CD4-positive, alpha-beta T cell treated with Interleukin-2 at 100 ng/mL for 4 hours (primary cell): ENCODE measurements around the gene PPP1R13L.

ENCODE experiments used
- DNase-seq: peaks from one replicate; pipeline ENCODE4 v3.0.0-alpha.2; 2020; ENCODE audit warnings: low spot score

PPP1R13L gene

DNA sequence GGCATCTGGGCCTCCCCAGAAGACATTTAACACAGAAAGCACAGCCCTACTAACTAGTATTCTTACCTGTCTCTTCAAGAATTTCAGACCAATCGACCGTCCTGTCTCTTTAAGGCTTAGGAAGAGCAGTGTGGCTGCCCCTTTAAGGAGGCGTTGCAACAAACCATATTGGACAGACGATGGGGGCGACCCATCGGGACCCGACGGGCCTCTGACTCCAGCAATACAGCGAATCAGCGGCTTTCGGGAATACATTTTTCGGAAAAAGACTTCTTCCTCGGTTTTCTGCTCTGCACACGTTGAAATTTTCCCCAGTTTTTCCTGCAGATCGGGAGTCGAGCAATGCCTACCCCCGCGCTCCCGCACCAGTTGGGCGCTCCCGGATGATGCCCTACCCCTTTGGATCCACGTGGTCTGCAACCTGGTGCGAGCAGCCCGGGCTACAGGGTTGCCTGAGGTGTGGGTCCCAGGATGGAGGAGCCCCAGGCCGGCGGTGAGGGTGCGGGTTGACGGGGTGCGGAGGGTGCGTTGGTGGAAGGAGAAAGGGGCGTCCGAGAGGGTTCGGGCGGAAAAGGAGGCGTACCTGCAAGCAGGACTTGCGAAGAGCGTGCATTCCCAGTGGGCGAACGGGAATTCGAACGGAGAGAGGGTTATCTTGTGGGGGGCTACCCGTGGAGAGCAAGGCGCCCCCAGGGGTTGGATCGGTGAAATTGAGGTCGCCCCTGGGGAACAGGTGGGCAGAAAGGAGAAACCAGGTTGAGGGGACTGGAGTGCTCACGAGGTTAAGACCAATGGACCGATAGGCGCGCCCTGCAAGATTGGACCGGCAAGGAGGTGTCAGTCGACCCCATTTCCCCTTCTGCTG lies 1.6 kb upstream of the PPP1R13L start, which contains the start of gene POLR1G:
POLR1G (plus strand) TSS at position 419 of the 865 bp plus-strand sequence; CDS start at position 472, 53 bp downstream.
- DNase-seq, result peak; percentile 78

DNA sequence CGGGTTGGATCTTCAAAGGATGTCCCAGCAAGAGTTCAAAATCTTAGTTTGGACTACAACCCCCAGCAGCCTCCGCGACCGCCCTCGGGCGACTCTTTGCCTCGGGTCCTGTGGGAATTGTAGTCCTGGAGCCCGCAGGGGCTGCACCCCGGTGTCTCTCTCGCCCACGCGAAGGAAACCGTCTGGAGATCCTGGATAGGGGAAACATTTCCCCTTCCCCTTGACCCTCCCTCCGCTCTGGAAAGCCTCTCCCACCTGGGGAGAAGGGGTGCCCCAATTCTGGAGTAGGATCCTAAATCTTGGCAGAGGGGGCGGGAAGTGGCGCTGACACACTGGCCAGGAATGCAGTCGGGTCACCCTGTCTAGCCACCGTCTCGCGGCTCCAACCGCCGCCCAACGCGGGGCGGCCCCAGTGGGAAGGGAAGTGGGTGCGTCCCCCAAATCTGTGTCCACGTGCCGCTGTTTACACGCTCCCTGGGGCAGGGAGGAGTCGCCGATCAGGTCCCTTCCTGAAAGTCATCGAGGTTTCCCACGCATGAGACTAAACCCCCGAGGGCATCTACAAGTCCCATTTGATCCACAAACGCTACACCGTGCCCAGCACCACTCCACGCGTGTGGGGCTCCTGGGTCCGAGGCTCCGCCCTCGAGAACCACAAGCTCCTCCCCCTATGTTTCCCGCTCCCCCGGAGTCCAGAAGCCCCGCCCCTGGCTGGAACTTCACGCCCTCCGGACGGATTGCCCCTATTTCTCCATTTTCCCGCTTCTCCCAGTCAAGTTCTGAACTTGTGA lies 761 bp upstream of the PPP1R13L start:
- DNase-seq, result peak; percentile 84

DNA sequence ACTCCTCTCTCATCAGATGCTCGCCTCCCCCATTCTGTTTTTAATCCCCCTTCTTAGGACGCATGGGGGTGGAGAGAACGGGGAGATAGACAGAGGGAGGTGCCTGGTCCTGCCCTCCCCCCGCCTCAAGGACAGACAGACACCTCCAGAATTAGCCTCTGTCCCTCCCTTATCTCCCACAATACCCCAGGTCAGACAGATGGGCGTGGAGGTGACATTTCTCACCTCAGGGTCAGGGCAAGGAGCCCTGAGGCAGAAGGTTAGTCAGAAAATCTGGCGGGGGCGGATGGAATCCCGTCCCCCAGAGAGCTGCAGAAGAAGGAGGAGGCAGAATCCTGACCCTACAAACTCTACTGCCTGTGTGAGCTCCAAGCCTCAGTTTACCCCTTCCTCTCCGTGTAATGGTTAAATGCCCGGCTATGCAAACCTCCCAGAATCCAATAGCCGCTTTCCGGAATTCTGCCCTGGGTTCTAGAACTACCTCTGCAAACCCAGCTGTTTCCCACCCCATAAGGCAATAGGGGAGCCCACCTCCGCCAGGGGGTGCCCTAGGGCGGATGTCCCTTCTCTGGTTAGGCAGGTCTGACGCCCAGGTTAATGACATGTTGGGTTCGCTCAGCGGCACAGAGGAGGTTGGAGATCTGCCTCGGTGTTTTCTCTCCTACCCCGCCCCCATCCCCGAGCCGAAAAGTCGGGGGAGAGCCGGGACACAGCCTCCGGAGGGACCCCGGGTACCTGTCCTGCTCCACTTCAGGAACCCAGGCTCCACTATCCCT lies 900 bp downstream of the PPP1R13L start:
- DNase-seq, result peak; percentile 65

DNA sequence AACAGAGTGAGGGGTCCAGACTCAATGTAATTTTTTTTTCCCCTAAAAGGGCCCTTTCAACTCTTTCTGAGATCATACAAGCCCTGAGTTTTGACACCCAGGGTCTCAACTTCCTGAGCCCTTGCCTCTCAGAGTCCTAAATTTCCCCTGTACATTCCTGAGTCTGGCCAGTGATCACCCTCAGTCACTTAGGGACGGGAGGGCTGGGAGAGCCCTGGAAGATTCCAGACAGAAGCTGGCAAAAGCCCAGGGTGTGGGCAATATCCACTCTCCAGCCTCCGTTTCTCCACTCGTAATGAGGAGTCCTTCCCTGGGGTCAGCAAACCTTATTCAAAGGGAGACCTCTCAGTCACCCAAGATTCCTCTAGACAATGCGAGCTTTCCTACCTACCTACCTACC lies 1.6 kb downstream of the PPP1R13L start:
- DNase-seq, result no peak

DNA sequence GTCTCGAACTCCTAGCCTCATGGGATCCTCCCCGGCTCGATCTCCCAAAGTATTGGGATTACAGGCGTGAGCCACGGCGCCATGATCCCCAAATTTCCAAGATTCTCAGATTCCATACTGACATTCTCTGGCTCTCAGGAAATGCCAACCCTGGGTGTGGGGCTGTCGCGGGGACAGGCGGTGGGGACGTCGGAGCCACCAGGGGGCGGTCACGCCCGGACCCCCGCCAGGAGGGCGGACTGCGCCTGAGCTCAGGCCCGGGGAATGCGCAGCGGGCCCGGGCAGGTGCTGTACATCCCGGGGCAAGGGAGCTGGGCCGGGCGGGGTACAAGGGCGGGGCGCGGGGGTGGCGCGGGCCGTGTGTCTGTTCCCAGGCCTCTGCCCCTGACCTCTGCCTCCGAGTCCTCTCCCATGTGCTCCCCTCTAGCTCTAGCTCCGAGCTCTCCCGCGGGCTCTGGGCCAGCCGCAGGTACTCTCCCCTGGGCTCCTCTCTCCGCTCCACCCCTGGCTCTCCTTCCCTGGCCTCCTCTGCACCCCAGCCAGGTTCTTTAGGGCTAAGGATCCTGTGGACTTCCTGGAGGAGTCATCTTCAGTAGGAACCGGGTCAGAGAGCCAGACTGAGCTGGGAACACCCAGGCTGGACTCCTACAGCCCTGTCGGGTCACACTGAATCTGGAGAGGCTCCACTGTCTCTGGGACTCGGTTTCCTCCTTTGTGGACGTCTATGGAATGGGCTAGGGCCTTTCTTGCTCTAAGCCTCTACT lies 2.4 kb downstream of the PPP1R13L start:
- DNase-seq, result peak; percentile 22

DNA sequence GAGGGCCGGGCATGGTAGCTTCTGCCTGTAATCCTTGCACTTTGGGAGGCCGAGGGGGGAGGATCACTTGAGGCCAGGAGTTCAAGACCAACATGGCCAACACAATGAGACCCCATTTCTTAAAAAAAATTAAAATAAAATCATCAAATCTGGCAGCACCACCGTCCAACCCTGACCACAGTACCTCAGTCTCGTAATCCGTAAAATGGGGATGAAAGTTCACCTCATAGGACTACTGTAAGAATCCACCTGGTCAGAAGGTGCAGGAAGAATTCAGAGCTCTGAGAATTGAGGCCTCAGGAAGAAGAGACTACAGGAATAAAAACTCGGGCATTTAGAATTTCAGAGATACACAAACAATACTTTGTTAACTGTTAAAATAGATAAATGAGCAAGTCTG lies 3.1 kb downstream of the PPP1R13L start:
- no peak for DNase-seq

DNA sequence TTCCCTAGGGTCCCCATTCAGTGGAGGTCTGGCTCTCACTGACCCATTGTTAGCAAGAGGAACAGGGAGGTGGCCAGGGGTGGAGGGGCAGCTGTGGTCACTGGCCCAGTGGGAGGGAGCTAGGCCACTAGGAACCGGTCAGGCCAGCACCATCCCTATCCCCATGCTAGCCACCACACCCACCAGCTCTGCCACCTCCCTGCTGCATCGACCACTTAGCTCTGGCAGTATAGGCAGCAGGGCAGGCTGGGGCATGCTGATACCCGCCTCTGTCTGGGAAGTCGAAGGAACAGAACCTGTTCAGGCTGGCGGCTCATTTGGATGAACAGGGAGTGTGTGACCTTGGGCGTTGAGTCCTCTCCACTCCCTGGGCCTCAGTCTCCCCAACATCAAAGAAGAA lies 4.7 kb downstream of the PPP1R13L start:
- no peak for DNase-seq

DNA sequence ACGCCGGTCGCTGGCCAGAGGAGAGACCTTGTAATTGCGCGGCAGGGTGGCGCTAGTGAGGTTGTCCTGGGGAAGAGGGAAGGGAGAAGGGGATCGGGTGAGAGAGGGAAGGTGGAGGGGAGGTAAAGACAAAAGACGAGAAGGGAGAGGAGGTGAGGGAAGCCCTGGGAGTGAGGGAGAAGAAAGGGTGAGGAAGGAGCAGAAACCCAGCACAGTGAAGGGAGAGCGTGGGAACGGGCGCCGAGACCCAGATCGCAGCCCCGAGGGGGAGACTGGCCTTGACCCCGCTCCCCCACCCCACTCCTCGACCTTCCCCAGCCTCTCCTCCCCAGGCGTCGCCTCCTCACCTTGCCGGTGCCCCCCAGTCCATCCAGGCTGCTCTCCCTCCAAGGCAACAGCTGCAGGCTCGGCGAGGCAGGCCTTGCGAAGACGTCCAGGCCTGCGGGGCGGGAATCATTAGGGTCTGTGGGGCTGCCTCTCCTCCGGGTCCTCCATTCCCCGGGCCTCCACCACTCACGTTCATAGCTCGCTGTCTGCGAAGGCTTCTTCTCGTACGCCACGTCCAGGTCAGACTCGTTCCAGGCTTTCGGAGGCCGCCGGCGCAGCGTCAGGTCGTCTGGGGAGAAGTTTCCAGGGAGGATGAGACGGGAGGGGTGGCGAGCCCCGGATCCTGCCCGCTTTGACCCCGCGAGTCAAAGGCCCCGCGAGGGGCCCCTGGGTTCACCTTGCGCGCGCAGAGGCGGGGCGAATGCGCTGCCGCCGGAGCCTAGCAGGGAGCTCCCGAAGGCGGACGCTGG lies 8.8 kb downstream of the PPP1R13L start:
- no peak for DNase-seq

DNA sequence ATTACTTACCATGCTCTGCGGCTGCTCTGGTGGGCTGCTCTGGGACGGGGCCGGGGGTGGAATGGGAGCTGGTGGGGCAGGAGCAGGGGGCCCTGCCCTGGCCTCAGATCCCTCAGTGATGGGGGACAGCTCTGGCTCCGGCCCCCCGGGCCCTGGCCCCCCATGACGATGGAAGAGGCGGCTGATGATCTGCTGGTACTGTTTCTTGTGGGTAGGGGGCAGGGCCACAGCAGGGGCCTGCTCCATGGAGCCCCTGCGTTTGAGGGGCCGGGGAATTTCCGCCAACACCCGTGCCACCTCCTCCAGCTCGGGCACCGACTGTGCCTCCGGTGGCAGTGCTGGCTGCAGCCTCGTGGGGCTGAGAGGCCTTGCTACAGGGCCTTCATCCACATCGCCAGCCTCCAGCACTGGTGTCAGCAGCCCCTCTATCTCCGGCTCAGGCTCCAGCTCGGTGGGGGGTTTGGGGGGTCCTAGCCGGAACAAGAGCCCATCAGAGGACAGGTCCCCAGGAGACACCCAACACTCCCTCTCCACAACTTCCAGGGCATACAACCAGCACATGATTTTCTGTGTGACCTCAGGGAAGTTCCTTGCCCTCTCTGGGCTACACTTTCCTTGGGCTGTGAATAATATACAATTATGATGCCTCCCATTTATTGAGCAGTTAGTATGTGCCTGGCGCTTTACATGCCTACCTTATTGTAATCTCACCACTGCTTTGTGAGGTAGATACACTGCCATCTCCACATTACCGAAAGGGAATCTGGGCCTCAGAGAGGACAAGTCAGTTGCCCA lies 12.8 kb downstream of the PPP1R13L start:
- DNase-seq, result no peak

DNA sequence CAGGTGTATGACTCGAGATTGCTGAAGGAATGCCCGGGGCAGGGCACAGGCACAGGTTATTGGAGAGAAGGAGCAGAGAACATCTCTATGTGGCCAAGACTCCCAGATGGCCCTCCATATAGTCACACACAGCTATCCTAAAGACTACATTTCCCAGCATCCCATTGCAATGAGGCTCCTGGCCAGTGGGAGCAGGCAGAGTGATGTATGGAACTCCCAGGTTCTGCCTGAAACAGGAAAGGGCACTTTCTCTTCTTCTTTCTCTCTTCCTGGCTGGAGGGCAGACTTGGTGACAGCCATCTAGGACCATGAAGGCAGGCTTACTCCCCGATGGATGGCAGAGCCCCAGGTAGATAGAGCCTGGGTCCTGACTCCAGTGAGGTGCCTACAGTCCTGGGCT lies 13.5 kb downstream of the PPP1R13L start:
- no peak for DNase-seq

DNA sequence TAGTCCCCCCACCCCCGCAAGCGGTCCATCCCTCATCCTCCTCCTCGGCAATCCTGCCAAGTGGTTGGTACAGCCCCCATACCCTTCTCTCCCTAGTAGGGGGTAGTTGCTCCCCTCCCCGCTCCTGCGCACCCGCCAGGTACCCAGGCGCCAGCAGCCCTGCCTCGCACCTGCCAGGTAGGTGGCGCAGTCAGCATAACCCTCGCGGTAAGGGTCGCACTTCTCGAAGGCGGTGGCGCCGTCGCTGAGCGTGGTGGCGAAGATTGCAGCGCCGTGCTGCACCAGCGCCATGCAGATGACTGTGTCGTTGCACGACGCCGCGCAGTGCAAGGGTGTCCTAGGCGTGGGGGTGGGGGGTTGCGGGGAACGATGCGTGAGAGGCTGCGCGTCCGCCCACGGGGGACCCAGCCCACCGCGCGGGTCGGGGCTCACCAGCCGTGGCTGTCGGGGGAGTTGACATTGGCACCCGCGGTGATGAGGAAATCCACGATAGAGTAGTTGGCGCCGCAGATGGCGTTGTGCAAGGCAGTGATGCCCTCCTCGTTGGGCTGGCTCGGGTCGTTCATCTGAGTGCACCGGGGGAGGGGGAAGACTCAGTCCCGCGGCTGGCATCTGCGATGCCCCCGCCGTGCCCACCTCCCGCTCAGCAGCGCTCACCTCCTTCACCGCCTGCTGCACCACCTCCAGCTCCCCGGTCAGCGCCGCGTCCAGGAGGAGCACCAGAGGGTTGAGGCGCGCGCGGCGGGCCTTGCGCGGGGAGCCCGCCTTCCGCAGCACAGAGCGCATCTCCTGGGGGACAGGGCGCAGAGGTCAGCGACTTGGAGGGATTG lies 19.3 kb downstream of the PPP1R13L start:
- no peak for DNase-seq

DNA sequence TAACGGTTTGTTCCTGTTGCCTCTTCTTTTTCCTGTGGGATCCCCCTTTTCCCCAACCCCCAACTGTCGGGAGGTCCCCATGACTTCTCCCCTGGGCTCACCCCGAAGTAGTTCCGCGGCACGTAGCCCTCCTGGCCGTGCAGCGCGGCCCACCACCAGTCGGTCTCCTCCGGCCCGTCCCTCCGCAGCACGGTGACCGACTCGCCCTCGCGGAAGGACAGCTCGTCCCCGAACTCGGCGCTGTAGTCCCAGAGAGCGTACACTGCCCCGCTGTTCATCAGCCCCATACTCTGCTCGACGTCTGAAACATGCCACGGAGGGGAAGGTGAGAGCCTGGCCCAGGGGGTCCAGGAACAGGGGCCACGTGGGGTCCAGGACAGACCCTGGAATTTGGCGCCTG lies 22.4 kb downstream of the PPP1R13L start:
- DNase-seq, result no peak

DNA sequence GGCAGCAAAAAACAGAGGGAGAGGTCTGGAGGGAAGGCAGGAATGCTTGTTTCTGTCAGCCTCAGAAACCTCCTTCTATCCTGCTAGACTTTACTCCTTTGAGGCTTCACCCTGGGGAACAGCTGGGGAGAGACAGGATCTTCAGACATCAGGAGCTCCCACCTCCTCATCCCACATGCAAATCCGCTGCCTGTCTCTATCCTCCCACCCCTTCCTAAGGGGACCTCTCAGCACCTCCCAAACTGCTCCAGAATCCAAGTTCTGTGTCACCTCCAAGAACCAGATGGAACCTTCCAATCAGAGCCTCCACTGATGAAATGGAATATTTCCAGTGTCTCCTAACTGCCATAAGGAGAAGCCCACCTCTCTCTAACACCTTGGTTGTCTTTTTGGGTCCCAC lies 24.8 kb downstream of the PPP1R13L start:
- DNase-seq, result no peak

DNA sequence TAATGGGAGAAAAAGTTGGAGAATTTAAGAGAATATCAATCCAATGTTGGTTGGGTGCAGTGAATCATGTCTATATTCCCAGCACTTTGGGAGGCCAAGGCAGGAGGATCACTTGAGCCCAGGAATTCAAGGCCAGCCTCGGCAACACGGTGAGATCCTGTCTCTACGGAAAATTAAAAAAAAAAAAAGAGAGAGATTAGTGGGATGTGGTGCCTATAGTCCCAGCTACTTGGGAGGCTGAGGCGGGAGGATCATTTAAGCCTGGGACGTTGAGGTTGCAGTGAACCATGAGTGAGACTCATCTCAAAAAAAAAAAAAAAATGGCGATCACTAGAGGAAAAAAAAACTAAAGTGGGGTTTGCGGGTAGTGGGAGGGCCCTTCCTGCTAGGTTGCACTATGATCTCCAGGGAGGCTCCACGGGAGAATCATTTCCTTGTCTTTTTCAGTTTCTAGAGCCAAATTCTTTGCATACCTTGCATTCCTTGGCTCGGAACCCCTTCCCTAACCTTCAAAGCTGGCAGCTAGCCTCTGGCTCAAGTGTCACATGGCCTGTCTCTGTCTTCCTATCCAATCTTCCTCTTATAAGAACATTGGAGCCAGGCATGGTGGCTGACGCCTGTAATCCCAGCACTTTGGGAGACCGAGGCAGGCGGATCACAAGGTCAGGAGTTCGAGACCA lies 28.7 kb downstream of the PPP1R13L start:
- no peak for DNase-seq

DNA sequence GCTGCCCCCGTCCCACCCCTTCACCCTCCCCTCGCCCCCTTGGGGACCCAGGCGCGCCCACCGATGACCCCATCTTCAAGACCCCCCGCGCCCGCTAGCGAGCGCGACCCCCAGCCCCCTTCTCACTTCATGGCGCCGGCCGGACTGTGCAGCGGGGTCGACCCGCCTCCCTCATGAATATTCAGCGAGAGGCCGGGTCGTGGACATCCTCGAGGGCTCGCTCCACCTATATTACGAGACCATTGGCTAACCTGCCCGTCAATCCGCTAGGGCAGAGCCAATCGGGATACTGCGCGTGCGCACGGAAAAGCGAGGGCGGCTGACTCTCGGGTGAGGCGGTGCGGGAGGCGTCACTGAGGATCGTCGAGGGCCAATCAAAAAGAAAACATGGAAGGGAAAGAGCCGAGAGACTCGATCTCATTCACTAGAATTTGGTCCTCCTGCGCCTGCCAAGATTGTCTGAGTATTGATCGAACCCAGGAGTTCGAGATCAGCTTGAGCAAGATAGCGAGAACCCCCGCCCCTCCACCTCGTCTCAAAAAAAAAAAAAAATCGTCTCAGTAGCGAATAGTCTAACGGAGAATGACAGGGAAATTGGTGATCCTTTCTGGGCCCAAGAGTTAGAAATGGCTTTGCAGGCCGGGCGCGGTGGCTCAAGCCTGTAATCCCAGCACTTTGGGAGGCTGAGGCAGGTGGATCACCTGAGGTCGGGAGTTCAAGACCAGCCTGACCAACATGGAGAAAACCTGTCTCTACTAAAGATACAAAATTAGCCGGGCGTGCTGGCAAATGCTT lies 34.3 kb downstream of the PPP1R13L start, which contains the start of gene ERCC2:
ERCC2 (minus strand) TSS at position 164 of the 795 bp plus-strand sequence; CDS start at position 131, 33 bp downstream.
- DNase-seq, result peak; percentile 100

DNA sequence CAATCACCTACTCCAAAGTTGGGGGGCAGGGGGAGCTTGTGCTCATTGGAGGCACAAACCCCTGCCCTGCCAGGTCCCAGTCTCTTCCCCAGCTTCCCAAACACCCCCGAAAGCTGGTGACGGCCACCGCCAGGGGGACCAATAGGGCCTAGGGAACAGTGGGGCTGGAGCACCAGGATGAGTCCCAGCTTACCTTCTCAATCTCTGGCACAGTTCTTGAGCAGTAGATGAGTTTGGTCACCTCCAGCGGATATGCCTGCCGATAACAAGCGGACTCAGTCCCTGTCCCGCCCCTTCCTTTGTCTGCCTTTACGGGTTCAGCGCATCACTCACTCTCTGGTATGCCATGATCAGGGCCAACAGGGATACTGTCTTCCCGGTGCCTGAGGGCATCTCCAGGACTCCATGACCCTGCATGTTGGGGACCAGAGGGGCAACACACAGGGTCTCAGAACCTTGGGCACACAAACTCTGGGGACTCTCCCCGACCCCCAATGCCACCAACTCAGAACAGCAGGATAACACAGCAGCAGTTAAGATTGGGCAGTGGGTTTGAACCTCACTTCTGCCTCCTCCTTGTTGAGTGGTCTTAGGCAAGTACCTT lies 36.0 kb downstream of the PPP1R13L start:
- DNase-seq, result no peak

DNA sequence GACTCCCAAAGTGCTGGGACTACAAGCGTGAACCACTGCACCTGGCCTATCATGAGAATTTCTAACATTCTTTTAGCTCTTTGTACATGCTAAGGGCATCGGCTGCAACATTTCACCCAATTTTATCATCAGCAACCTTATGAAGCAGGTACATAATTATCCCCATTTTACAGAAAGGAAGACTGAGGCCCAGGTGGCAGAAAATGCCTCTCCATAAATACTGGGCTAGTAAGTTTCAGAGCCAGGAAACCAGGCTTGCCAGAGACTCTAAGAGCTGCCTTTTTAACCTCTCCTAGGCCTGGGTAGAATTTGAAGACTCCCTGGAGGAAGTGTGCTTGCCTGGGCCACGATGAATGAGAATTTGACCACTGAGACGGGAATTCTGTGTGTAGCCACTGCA lies 36.7 kb downstream of the PPP1R13L start:
- DNase-seq, result no peak
